ENCODE measurements around the gene LDB3.

The LDB3 gene

DNA sequence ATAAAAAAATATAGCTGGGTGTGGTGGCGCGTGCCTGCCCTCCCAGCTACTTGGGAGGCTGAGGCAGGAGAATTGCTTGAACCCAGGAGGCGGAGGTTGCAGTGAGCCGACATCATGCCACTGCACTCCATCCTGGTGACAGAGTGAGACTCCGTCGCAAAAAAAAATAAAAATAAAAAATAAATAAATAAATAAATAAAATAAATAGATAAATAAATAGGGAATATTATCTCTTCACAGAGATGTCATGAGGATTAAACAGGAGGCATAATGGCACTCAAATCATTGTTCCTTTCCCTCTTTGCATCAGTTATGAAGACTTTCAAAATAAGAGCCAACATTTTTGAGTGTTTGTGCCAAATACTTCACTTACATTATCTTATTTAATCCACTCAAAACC lies 56.1 kb downstream of the LDB3 start:
- TF ChIP-seq, protein P1, sequence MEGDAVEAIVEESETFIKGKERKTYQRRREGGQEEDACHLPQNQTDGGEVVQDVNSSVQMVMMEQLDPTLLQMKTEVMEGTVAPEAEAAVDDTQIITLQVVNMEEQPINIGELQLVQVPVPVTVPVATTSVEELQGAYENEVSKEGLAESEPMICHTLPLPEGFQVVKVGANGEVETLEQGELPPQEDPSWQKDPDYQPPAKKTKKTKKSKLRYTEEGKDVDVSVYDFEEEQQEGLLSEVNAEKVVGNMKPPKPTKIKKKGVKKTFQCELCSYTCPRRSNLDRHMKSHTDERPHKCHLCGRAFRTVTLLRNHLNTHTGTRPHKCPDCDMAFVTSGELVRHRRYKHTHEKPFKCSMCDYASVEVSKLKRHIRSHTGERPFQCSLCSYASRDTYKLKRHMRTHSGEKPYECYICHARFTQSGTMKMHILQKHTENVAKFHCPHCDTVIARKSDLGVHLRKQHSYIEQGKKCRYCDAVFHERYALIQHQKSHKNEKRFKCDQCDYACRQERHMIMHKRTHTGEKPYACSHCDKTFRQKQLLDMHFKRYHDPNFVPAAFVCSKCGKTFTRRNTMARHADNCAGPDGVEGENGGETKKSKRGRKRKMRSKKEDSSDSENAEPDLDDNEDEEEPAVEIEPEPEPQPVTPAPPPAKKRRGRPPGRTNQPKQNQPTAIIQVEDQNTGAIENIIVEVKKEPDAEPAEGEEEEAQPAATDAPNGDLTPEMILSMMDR (conservative IDR thresholded peaks at IDR 0.05; ENCODE audit: control insufficient read depth, insufficient read depth, low read depth, low read length), result no peak
- no peak for DNase-seq (ENCODE audit: low read depth)
- H3K4me3 ChIP-seq (ENCODE audit: control insufficient read depth, low read depth, low read length), result no peak overlapping the region

DNA sequence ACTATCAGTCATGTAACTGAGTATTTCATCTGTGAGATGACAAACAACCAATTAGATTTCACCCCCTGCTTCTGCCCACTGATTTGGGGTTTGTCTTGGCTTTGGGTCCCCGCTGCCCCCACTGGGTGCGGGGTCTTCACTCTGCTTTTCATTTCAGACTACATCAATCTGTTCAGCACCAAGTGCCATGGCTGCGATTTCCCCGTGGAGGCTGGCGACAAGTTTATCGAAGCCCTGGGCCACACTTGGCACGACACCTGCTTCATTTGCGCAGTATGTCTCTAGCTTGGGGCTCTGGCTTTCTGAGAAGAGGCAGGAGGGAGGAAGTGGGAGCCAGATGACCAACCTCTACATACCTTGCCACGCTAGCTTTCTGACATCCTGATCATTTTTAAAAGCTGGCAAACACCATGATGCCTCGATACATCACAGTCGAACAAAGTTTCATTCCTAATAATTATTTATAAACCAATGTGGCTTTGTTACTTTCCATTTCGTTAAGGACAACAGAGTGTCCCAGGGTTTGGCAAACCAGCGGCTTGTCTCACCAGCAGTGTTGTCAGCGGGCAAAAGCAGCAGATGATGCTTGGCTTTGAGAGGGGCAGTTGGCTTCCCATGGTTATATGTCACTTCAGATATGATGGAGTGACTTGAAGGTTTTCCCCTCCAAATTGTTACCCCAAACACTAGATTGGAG lies 57.8 kb downstream of the LDB3 start:
- TF ChIP-seq, protein P1 (conservative IDR thresholded peaks at IDR 0.05; ENCODE audit: control insufficient read depth, insufficient read depth, low read depth, low read length), result no peak
- no peak for DNase-seq (ENCODE audit: low read depth)
- H3K4me3 ChIP-seq (ENCODE audit: control insufficient read depth, low read depth, low read length), result no peak overlapping the region

DNA sequence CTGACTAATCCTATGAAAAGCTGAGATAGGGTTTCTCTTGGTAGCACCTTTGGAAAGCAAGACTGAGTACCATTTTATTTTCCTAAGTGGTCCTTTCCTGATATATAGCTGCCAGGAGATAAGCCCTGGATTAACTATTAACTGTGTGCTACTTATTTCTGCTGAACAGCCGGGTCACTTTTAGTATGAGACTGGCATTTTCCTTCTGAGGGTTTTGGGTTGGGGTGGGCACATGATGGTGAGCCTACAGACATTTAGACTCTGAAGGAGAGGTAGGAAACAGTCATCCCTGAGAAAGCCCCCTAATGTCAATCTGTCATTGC lies 58.3 kb downstream of the LDB3 start:
- no peak for DNase-seq (ENCODE audit: low read depth)
- H3K4me3 ChIP-seq (ENCODE audit: control insufficient read depth, low read depth, low read length), result no peak overlapping the region
- TF ChIP-seq, protein P1 (conservative IDR thresholded peaks at IDR 0.05; ENCODE audit: control insufficient read depth, insufficient read depth, low read depth, low read length), result no peak

DNA sequence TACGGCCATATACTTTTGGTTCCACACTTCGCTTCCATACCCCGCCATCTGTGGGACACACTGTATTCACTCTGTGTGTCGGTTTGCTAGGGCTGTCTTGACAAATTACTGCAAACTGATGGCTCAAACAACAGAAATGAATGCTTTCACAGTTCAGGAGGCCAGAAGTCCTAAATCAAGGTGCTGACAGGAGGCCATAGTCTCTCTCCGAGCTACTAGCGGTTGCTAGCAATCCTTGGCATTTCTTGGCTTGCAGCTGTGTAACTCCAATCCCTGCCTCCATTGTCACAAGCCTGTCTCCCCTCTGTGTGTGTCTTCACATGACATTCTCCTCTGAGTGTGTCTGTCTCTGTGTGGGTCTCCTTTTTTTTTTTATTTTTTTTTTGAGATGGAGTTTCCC lies 59.2 kb downstream of the LDB3 start:
- H3K4me3 ChIP-seq (ENCODE audit: control insufficient read depth, low read depth, low read length), result no peak overlapping the region
- TF ChIP-seq, protein P1 (conservative IDR thresholded peaks at IDR 0.05; ENCODE audit: control insufficient read depth, insufficient read depth, low read depth, low read length), result no peak
- no peak for DNase-seq (ENCODE audit: low read depth)

DNA sequence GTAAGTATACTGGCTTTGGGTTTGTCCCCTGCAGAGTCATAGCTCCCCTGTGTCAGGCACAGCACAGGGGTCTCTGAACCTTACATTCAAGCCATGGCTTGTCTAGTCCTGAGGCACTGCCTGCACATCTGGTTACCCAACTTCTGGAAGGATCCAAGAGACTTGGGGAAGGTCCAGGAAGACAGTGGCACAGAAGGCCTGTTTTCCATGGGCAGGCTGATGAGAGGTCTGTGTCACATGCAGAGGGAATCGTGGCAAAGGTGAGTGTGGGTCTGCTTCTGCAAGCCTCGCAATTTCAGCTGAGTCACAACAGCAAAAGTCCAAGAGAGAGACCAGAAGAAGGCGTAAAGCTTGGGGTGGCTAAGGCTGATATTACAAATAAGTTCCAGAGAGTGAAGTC lies 59.7 kb downstream of the LDB3 start:
- TF ChIP-seq, protein P1 (conservative IDR thresholded peaks at IDR 0.05; ENCODE audit: control insufficient read depth, insufficient read depth, low read depth, low read length), result no peak
- peak; percentile 49 for DNase-seq (ENCODE audit: low read depth)
- no peak overlapping the region for H3K4me3 ChIP-seq (ENCODE audit: control insufficient read depth, low read depth, low read length)

DNA sequence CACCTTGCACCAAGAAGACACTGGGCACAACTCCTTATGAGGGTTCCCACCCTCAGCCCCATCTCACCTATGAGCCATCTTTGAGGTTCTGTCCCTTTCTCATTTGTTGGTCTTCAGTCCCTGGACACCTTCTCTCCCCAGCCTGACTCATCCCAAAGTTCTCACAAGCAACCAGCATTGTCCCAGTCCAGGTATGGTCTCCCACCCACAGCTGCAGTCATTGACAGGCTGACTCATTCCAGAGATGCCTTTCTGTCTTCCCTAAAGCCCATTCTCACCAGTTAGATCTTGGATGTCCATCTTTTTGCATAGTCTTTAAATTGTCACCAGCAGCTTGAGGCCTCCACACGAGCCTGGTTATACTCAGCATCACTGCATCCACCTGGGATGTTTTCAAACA lies 61.4 kb downstream of the LDB3 start:
- H3K4me3 ChIP-seq (ENCODE audit: control insufficient read depth, low read depth, low read length), result no peak overlapping the region
- no peak for DNase-seq (ENCODE audit: low read depth)
- TF ChIP-seq, protein P1 (conservative IDR thresholded peaks at IDR 0.05; ENCODE audit: control insufficient read depth, insufficient read depth, low read depth, low read length), result no peak

DNA sequence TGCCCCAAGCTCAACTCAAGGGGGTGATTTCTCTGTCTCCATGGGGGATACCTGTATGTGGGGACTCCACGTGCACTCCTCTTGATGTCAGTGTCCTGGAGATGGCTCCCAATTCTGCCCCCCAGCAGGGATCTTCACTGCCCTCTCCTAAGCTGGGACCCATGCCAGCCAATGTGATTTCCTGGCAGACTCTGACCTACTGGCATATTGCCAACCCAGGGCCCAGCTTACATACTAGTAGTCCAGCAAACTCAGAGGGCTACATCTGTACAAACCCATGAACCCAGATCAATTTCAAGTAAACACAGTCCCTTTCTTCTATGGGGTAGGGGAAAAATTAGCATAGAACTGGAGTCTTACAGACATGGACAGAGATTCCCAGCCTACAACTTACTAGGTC lies 61.9 kb downstream of the LDB3 start:
- H3K4me3 ChIP-seq (ENCODE audit: control insufficient read depth, low read depth, low read length), result no peak overlapping the region
- TF ChIP-seq, protein P1 (conservative IDR thresholded peaks at IDR 0.05; ENCODE audit: control insufficient read depth, insufficient read depth, low read depth, low read length), result no peak
- DNase-seq (ENCODE audit: low read depth), result peak; percentile 25

All from fibroblast of mammary gland (primary cell).